Gastroesophageal sphincter (tissue), 3 donors: ENCODE measurements around the gene EDN1.

Source experiments
- EP300 ChIP-seq: sonication (generic); formaldehyde crosslinking; IDR thresholded peaks from one replicate; pipeline ENCODE4 v1.6.1; 2017; ENCODE audit warnings: antibody characterized with exemption, mild to moderate bottlenecking
- POLR2A ChIP-seq, 2 donors: fragments of 450-650 bp; IDR thresholded peaks; one replicate each; pipeline ENCODE4 v1.6.1; 2017; ENCODE audit warnings: antibody characterized with exemption in 2 of 2, mild to moderate bottlenecking in 2 of 2, moderate library complexity in 1 of 2
- POLR2AphosphoS5 ChIP-seq: sonication (generic); formaldehyde crosslinking; IDR thresholded peaks from one replicate; pipeline ENCODE4 v1.6.1; 2017; ENCODE audit warnings: antibody characterized with exemption
- TF ChIP-seq, protein P1 (sequence below), 4 experiments: fragments of 200-600 bp in 2 of 4; fragments of 450-650 bp in 2 of 4; sonication (generic) in 1 of 4; IDR thresholded peaks; one replicate each; pipeline ENCODE4 v1.5.1; 2017 to 2019; ENCODE audit warnings: antibody characterized with exemption in 4 of 4, mild to moderate bottlenecking in 2 of 4, moderate library complexity in 2 of 4

DNA sequence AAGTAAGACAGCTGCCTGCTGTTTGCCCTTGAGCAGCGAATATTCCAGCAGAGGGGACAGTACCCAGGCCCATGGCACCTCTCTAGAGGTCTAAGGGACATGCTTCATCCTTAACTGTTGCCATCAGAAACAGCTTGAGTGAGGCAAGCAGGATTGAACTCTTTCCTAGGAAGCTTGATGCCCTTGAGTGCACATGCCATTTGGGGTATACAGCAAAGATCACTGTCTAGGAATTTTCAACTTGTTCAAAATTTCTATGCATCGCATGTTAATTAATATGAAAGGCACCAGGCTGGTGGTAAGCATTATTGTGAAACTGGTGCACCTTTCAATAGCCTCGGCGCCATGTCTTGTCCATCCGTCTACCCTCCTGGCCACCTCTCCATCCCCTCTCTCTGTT lies 54.1 kb downstream of the EDN1 start:
- TF ChIP-seq, protein P1, sequence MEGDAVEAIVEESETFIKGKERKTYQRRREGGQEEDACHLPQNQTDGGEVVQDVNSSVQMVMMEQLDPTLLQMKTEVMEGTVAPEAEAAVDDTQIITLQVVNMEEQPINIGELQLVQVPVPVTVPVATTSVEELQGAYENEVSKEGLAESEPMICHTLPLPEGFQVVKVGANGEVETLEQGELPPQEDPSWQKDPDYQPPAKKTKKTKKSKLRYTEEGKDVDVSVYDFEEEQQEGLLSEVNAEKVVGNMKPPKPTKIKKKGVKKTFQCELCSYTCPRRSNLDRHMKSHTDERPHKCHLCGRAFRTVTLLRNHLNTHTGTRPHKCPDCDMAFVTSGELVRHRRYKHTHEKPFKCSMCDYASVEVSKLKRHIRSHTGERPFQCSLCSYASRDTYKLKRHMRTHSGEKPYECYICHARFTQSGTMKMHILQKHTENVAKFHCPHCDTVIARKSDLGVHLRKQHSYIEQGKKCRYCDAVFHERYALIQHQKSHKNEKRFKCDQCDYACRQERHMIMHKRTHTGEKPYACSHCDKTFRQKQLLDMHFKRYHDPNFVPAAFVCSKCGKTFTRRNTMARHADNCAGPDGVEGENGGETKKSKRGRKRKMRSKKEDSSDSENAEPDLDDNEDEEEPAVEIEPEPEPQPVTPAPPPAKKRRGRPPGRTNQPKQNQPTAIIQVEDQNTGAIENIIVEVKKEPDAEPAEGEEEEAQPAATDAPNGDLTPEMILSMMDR (IDR thresholded peaks at IDR 0.05), result no peak
- TF ChIP-seq EP300, result no peak
- no peak for TF ChIP-seq POLR2A (IDR thresholded peaks at IDR 0.05)
- no peak for TF ChIP-seq POLR2AphosphoS5
